NCI-H2227 (cell line): ENCODE results near the gene ZFX.
A peak's percentile ranks its signal among the peaks of the same experiment; 100 is the strongest.

Source experiments
- DNase-seq: peaks from one replicate; lab custom pipeline; 2025; ENCODE audit not compliant: unreplicated experiment; lab: John Stamatoyannopoulos, UW

Gene ZFX

DNA sequence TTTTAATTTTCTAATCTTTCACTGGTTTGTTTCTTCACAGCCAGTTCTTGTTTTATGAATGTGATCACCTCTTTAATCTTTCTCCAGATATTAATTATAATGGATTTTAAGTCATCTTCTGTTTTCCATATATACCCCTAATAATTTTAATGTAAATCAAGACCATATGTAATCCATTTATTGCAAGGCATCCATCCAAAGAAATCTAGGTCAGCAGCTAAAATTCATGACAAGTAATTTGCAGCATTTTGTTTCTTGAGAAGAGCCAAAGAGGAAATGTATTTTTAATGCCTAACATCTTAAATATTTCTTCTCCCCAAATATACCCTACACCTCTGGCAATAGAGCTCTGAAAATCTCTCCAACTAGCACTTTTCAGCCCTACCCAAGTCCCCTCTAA is 83.3 kb downstream of the ZFX start:
- no peak for DNase-seq

DNA sequence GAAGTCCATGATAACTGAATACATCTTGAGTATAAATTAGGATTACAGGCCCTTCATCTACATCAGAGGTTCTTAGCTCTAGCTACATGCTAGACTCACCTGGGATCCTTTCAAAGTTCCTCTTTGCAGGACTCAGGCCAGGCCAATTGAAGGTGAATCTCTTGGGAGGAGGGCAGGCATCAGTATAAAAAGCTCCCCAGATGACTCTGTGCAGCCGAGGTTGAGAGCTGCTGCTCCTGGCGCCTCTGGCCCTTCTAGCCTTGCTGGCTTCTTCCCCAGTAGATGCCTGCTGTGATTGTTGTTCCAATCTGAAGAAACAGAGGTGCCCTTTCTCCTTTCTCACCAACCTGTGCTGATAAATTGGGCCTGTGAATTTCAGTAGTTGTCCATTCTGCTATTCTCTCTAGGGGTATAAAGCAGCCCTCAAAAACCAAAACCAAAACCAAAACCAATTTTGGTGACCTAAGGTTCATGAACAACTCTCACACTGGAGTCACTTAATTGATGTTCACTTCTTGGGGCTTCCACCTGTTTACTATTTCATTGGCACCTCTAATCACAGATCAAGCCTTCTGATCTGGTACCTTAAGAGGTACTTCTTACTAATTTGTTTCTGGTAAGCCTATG is 85.7 kb downstream of the ZFX start:
- DNase-seq, result no peak

DNA sequence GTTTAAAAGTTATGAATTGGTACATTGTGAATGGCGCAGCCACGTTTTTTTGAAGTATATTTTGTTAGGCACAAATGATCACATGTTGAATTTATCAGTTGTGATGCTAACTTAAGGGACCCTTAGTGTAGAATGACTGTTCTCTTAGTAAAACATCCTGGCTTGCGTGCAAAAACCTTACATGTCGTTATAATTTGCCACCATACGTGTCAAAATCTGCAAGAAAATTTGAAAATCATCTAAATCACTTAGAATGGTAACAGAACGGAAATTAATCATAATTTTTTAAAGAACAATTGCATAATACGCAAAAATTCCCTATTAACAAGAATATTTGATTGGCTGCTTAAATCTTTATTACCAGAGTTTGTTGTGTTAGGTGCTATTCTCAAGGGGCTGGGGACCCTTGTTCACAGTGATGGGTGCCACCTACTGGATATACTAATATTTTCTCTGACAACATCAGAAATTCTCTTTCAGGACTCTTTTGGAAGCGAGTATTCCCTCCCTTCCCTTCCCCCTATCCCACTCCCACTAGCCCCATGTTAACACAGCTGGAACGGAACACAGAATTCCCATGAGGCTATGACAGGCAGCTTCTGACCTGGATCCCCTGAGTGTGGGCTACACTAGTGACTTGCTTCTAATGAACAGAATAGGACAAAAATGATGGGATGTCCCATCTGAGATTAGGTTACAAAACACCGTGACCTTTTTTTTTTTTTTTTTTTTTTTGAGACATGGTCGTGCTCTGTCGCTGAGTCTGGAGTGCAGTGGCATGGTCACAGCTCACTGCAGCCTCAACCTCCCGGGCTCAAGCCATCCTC is 92.5 kb downstream of the ZFX start:
- DNase-seq, result peak; percentile 50

DNA sequence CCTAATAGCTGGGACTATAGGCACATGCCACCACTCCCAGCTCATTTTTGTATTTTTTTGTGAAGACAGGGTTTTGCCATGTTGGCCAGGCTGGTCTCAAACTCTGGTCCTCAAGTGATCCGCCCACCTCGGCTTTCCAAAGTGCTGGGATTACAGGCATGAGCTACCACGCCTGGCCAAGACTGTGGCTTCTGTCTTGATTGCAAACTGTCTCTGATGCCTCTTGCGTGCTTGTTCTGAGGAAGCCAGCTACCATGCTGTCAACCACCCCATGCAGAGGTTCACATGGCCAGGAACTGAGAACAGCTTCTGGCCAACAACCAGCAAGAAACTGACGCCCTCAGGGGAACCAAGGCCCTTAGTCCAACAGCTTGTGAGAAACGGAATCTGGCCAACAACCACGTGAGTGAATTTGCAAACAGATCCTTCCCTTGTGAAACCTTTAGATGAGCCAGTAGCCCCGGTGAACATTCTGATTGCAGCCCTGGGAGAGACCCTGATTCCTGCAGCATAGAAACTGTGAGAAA is 93.2 kb downstream of the ZFX start:
- DNase-seq, result no peak

DNA sequence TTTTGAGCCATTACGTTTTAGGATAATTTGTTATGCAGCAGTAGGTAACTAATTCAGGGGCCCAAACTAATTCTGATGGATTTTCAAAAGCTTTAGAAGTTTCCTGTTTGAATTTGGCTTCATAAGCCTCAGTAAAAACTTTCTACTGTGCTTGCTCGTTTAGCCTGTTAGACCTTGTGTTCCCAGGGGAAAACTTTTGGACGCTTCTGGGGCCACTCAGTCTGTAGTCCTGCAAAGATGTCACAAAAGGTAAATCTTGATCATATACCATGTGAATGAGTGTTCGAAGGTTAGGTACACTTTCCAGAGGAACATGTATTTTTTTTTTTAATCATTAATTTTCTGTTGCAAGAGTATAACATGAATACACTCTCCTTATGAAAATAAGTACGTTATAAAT is 93.7 kb downstream of the ZFX start:
- no peak for DNase-seq

- DNase-seq, result no peak
Observed at GRCh38 chrX:24243692-24244091, 94.2 kb downstream of the ZFX start.

GRCh38 chrX:24245202-24245601 is 95.7 kb downstream of the ZFX start:
- no peak for DNase-seq

- no peak for DNase-seq
Observed at GRCh38 chrX:24248042-24248441, 98.5 kb downstream of the ZFX start.

DNA sequence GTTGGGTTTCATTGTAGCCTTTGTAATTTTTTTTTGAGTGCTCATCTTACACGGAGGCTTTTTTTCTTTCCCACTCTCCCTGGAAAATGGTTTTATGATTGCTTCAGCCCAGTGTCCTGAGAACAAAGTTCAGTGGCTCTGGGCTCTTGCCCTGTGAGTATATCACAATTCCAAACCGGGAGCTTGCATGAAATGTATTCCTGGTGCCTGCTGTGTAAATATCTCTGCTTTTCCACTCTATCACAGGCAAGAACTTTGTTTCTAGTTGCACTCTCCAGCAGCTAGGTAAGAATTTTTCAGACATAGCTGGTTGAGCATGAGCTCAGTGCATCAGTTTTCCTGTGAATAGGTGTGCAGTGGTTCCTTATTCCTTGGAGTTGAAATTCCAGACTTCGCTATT is 103.5 kb downstream of the ZFX start:
- DNase-seq, result no peak

- DNase-seq, result no peak
Observed at GRCh38 chrX:24253469-24253868, 103.9 kb downstream of the ZFX start.

DNA sequence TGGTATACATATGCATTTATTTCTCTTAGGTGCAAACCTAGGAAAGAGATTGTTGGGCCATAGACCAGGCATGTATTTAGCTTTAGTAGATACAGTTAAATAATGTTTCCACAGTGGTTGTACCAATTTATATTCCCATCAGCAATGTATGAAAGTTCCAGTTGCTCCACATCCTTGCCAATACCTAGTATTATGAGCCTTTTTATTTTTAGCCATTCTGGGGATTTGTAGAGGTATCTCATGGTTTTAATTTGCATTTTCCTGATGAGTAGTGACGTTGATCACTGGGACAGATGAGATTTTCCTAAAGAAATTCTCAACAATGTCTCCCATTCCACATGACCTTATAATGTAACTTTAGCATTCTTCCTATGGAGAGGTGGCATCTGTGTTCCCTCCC is 107.5 kb downstream of the ZFX start:
- no peak for DNase-seq

DNA sequence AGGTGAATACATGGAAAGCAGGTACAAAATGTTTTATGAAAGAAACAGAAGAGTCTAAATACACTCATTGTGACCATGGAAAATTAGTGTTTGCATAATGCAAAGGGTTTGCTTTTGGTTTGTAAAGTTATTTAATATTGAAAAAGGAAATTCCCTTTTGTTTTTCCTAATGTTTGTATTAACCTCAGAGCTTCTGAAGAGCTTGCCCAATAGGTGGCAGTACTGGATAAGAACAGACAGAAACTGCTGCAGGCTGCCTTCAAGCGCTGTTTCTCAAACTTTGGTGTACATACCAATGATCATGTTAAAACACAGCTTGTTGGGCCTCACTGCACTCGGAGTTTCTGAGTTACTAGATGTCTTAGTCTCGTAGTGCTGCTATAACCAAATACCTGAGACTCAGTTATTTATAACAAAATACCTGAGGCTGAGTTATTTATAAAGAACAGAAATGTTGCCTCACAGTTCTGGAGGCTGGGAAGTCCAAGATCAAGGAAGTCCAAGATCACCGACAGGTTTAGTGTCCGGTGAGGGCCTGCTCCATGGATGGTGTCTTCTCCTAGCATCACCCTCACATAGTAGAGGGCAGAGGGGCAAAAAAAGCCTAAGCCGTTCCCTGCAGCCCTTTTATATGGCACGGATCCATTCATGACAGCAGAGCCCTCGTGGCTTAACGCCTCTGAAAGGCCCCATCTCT is 110.2 kb downstream of the ZFX start:
- DNase-seq, result peak; percentile 67

DNA sequence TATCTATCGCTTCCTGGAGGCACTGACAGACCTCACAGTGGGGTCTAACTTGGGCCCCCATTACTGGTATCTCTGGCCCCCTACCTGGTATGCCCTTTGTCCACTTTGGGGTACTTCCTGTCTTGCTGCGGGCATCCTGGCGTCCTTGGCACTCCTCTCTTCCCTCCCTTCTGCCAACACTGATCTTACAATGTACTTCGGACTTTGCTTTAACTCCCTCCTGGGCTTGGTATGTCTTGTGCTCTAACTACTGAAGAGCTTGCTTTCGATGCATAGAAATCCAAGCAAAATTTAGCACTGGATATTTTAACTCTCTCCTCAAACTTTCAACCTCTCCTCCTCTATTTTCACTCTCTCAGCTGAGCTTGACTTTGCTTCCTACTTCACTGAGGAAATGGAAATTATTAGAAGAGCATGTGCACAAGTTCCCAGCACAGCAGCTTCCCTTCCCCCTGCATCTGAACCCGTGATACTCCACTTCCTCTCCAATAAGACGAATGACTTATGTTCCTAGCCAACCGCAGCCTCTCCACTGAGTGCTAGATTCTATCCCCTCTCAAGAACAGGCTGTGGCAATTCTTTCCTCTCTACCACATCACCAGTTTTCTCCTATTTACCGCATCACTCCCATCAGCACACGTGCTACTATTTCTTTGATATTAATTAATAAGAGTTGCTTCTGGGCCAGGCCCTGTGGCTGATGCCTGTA is 111.5 kb downstream of the ZFX start:
- DNase-seq, result no peak

GRCh38 chrX:24262309-24262708 is 112.8 kb downstream of the ZFX start:
- DNase-seq, result no peak

- DNase-seq, result no peak
Observed at GRCh38 chrX:24264383-24264782, 114.9 kb downstream of the ZFX start.
